H1 (cell line): ENCODE data around the gene TAF7. TPM values are rescaled to one million over a fixed set of nuclear protein-coding genes. Genes with fewer than 3 reads are reported as not detected.

Experiments used
- SUZ12 ChIP-seq: fragments of 200-600 bp; sonication (generic); IDR thresholded peaks from 2 replicates; pipeline ENCODE4 v1.6.1; 2012; ENCODE audit warnings: mild to moderate bottlenecking, inconsistent platforms, low read length, moderate library complexity, mixed read lengths
- polyA plus RNA-seq, 7 experiments: library from polyadenylated mRNA; depleted of rRNA in 3 of 7; stranded (reverse) in 5 of 7; unstranded in 2 of 7; fragments of >200 nt in 5 of 7; fragments of 200-250 nt in 2 of 7; gene quantifications; 1 replicate in 5 of 7; 2 replicates in 1 of 7; 4 replicates in 1 of 7; pipeline versions ENCODE4 v1.2.1 to v1.2.3, GENCODE V29; 2011 to 2013; ENCODE audit warnings: missing spikeins in 2 of 7, mixed read lengths in 2 of 7
- total RNA-seq: library from RNA; stranded (reverse); fragmentation: NEBNext Ultra II Directional; extraction: Animal tissue kit (Norgen Biotek cat#: 25700); gene quantifications from 2 replicates; pipeline ENCODE4 v1.2.1, GENCODE V29; 2021

Gene TAF7
- total and polyA plus RNA-seq, 2 of the 8 experiments (the other 6 are each of a cell fraction or from before 2014, with no cell fraction given), result 29.8 to 101 TPM

- TF ChIP-seq SUZ12, result no peak
- TF ChIP-seq, all 59 proteins: peak for 0
Observed at GRCh38 chr5:141319699-141320098, 885 bp downstream of the TAF7 start (continued).
